ENCODE measurements around the gene PCDHGA12. TPM values are rescaled to one million over a fixed set of nuclear protein-coding genes. Genes with fewer than 3 reads are reported as not detected.

Gene PCDHGA12
- total RNA-seq = 3.4 and 13.8 TPM in 2 replicates

DNA sequence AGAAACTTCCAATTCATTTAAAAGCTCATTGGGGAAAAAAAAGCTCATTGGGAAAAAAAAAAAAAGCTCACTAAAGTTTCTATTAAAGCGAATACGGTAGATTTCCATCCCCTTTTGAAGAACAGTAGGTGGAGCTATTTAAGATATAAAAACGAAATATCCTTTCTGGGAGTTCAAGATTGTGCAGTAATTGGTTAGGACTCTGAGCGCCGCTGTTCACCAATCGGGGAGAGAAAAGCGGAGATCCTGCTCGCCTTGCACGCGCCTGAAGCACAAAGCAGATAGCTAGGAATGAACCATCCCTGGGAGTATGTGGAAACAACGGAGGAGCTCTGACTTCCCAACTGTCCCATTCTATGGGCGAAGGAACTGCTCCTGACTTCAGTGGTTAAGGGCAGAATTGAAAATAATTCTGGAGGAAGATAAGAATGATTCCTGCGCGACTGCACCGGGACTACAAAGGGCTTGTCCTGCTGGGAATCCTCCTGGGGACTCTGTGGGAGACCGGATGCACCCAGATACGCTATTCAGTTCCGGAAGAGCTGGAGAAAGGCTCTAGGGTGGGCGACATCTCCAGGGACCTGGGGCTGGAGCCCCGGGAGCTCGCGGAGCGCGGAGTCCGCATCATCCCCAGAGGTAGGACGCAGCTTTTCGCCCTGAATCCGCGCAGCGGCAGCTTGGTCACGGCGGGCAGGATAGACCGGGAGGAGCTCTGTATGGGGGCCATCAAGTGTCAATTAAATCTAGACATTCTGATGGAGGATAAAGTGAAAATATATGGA lies at the start of gene PCDHGA12:
Gene PCDHGA12 (plus strand): TSS at position 176 of the 782 bp plus-strand sequence. CDS start 253 bp downstream, at position 429.

GRCh38 chr5:141382469-141383294 lies 47.6 kb upstream of the PCDHGA12 start, which contains the start of gene PCDHGA7:
TSS of gene PCDHGA7 (plus strand) at chr5:141382742. CDS start at chr5:141382900, 158 bp downstream.

DNA sequence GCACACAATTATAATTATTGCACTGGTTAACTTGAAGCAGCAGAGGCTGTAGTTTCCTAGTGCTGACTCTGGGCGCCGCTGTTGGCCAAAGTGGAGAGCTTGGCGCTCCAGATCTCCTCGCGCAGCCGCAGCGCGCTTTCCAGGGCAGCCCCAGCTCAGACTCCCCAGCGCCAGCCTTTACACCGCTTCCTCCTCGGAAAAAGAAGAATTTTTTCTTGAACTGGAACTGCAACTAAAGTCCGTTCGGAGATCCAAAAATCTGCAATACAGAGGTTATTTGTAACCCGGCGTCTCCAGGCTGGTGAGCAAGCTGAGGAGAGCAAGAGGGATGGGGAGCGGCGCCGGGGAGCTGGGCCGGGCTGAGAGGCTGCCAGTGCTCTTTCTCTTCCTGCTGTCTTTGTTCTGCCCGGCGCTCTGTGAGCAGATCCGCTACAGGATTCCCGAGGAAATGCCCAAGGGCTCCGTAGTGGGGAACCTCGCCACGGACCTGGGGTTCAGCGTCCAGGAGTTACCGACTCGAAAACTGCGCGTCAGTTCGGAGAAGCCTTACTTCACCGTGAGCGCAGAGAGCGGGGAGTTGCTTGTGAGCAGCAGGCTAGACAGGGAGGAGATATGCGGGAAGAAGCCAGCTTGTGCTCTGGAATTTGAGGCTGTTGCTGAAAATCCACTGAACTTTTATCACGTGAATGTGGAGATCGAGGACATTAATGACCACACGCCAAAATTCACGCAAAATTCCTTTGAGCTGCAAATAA lies 42.6 kb upstream of the PCDHGA12 start, which contains the start of gene PCDHGB4:
Gene PCDHGB4 (plus strand): TSS at position 142 of the 755 bp plus-strand sequence. CDS start 187 bp downstream, at position 329.

DNA sequence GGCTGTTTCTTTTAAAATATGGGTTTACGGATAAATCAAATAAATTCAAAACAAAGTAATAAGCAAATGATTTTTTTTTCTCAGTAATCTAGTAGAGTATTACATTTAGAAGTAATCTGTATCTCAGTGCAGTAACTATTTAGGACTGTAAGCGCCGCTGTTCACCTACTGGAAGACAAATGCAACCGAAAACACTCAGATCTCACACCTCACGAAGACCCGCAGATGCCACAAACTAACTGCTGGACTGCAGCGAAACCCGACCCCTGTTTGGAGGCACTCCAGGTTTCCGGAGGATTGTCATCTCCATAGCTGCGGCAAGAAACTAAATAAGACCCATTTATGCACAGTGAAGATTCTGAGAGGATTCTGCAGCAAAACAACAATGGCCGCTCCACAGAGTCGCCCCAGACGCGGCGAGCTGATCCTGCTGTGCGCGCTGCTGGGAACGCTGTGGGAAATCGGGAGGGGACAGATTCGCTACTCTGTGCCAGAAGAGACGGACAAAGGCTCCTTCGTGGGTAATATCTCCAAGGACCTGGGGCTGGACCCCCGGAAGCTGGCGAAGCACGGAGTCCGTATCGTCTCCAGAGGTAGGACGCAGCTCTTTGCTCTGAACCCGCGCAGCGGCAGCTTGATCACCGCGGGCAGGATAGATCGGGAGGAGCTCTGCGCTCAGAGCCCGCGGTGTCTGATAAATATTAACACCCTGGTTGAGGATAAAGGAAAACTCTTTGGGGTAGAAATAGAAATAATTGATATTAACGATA lies 37.7 kb upstream of the PCDHGA12 start, which contains the start of gene PCDHGA8:
Gene PCDHGA8 (plus strand): TSS at position 205 of the 770 bp plus-strand sequence. CDS start 181 bp downstream, at position 386.

GRCh38 chr5:141397756-141398551 lies 32.4 kb upstream of the PCDHGA12 start, which contains the start of gene PCDHGB5:
TSS of gene PCDHGB5 (plus strand) at chr5:141397947. CDS start at chr5:141398128, 181 bp downstream.

DNA sequence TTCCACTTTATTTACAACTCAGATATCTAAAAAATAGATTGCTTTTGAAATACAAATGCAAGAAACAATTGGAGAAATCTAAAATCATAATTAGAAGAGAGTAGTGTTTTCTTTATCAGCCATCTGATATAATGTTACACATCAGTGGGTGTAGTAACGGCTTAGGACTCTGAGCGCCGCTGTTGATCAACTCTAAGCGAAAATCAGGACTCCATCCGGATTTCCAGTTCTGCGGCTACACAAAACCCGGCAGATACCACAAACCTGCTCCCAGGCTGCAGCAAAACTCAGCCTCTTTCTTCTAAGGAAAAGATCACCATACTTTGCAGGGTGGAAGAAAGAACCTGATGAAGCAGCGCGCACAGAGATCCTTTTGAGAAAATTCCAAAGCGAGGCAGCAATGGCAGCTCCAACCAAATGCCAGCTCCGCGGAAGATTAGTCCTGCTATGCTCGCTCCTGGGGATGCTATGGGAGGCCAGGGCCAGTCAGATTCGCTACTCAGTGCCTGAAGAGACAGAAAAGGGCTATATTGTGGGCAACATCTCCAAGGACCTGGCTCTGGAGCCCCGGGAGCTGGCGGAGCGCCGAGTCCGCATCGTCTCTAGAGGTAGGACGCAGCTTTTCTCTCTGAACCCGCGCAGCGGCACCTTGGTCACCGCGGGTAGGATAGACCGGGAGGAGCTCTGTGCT lies 27.6 kb upstream of the PCDHGA12 start, which contains the start of gene PCDHGA9:
Gene PCDHGA9 (plus strand): TSS at position 226 of the 691 bp plus-strand sequence. CDS start 175 bp downstream, at position 401.

GRCh38 chr5:141407790-141408505 lies 22.4 kb upstream of the PCDHGA12 start, which contains the start of gene PCDHGB6:
TSS of gene PCDHGB6 (plus strand) at chr5:141408021. CDS start at chr5:141408203, 182 bp downstream.

DNA sequence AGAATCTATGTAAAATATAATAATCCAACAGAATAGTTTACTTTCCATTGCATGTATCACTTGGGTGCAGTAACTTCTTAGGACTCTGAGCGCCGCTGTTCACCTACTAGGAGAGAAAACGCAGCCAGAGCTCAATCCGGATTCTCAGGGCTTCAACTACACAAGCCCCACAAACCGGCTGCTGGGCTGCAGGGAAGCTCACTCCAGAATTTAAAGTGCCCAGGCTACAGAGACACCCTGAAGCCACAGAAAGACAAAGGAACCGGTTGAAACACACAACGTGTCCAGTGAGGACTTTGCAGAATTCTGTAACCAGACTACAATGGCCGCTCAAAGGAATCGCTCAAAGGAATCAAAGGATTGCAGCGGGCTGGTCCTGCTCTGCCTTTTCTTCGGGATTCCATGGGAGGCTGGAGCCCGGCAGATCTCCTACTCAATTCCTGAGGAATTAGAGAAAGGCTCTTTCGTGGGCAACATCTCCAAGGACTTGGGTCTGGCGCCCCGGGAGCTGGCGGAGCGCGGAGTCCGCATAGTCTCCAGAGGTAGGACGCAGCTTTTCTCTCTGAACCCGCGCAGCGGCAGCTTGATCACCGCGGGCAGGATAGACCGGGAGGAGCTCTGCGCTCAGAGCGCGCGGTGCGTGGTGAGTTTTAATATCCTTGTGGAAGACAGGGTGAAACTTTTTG lies 17.3 kb upstream of the PCDHGA12 start, which contains the start of gene PCDHGA10:
Gene PCDHGA10 (plus strand): TSS at position 134 of the 686 bp plus-strand sequence. CDS start 189 bp downstream, at position 323.

DNA sequence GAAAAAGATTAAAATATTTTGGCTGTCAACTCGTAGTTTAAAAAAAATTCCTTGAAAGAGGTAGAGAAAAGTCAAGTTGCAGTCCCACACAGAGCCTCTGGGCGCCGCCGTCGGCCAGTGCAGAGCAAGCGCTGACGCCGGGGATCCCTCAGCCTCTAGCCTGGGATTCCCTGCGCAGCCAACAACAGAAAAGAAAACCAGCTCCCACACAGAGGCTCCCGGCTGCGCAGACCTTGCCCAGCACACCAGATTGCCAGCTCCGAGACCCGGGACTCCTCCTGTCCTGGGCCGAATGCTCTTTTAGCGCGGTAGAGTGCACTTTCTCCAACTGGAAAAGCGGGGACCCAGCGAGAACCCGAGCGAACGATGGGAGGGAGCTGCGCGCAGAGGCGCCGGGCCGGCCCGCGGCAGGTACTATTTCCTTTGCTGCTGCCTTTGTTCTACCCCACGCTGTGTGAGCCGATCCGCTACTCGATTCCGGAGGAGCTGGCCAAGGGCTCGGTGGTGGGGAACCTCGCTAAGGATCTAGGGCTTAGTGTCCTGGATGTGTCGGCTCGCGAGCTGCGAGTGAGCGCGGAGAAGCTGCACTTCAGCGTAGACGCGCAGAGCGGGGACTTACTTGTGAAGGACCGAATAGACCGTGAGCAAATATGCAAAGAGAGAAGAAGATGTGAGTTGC lies 12.7 kb upstream of the PCDHGA12 start, which contains the start of gene PCDHGB7:
Gene PCDHGB7 (plus strand): TSS at position 184 of the 679 bp plus-strand sequence. CDS start 183 bp downstream, at position 367.

DNA sequence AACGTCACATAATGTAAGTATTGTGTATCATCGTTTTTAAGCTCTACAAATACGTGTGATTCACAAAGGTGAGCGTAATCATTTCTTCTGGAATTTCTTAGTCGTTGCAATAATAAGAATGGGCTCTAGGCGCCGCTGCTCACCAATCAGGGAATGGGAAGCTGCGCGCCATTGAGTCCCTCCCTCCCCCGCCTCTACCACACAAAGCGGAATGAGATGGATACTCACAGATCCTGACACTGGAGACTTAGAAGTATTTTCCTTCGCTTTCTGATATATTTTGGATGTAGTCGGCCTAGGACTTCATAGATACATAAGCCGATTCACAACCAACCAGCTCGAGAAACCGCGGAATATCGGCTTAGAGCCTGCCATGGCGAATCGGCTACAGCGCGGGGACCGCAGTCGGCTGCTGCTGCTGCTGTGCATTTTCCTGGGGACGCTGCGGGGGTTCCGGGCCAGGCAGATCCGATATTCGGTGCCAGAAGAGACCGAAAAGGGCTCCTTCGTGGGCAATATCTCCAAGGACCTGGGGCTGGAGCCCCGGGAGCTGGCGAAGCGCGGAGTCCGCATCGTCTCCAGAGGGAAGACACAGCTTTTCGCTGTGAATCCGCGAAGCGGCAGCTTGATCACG lies 9.3 kb upstream of the PCDHGA12 start, which contains the start of gene PCDHGA11:
Gene PCDHGA11 (plus strand): TSS at position 197 of the 634 bp plus-strand sequence. CDS start 177 bp downstream, at position 374.

GRCh38 chr5:141475625-141476131 lies 45.4 kb downstream of the PCDHGA12 start, which contains the start of gene PCDHGC3:
TSS of gene PCDHGC3 (plus strand) at chr5:141475966. CDS start at chr5:141476117, 151 bp downstream.

Other genes starting within 250 kb of the PCDHGA12 start
- gene PCDHB16, start 248.1 kb upstream of the PCDHGA12 start, total RNA-seq = 0.16 and 0.63 TPM in 2 replicates
- gene PCDHB9, start 243.3 kb upstream of the PCDHGA12 start, total RNA-seq = 0.25 TPM in 1 of 2 replicates, not detected in the other
- gene PCDHB10, start 238.2 kb upstream of the PCDHGA12 start, total RNA-seq = 0.16 and 0.89 TPM in 2 replicates
- 0.16 and 0.63 TPM in 2 replicates for gene PCDHB11, start 230.9 kb upstream of the PCDHGA12 start, total RNA-seq
- gene PCDHB12, start 221.8 kb upstream of the PCDHGA12 start, total RNA-seq = under 0.01 and 0.25 TPM in 2 replicates
- 0.16 and 1.1 TPM in 2 replicates for gene PCDHB13, start 216.6 kb upstream of the PCDHGA12 start, total RNA-seq
- gene PCDHB14, start 207.2 kb upstream of the PCDHGA12 start, total RNA-seq = 0.16 and 0.63 TPM in 2 replicates
- gene PCDHB15, start 185.1 kb upstream of the PCDHGA12 start, total RNA-seq = 0.16 and 1.0 TPM in 2 replicates
- gene SLC25A2, start 126.5 kb upstream of the PCDHGA12 start, total RNA-seq = 0.63 TPM in 1 of 2 replicates, not detected in the other
- gene TAF7, start 109.7 kb upstream of the PCDHGA12 start, total RNA-seq = 24.3 and 29.2 TPM in 2 replicates
- 0.33 and 0.51 TPM in 2 replicates for gene PCDHGA1, start 100.0 kb upstream of the PCDHGA12 start, total RNA-seq
- gene PCDHGA2, start 91.7 kb upstream of the PCDHGA12 start, total RNA-seq = 1.1 and 4.1 TPM in 2 replicates
- gene PCDHGA3, start 86.7 kb upstream of the PCDHGA12 start, total RNA-seq = 0.65 and 2.5 TPM in 2 replicates
- 0.49 and 2.9 TPM in 2 replicates for gene PCDHGB1, start 80.4 kb upstream of the PCDHGA12 start, total RNA-seq
- gene PCDHGA4, start 75.5 kb upstream of the PCDHGA12 start, total RNA-seq = 0.33 and 2.2 TPM in 2 replicates
- gene PCDHGB2, start 70.5 kb upstream of the PCDHGA12 start, total RNA-seq = 0.65 and 2.5 TPM in 2 replicates
- gene PCDHGA5, start 66.3 kb upstream of the PCDHGA12 start, total RNA-seq = 0.33 and 1.5 TPM in 2 replicates
- 0.98 and 3.8 TPM in 2 replicates for gene PCDHGB3, start 60.3 kb upstream of the PCDHGA12 start, total RNA-seq
- 1.6 and 5.6 TPM in 2 replicates for gene PCDHGA6, start 56.6 kb upstream of the PCDHGA12 start, total RNA-seq
- 0.49 and 4.1 TPM in 2 replicates for gene PCDHGA7, start 47.8 kb upstream of the PCDHGA12 start, total RNA-seq
- 4.2 and 7.1 TPM in 2 replicates for gene PCDHGB4, start 42.8 kb upstream of the PCDHGA12 start, total RNA-seq
- under 0.01 and 0.89 TPM in 2 replicates for gene PCDHGA8, start 37.9 kb upstream of the PCDHGA12 start, total RNA-seq
- 10.6 and 15.8 TPM in 2 replicates for gene PCDHGB5, start 32.6 kb upstream of the PCDHGA12 start, total RNA-seq
- gene PCDHGA9, start 27.7 kb upstream of the PCDHGA12 start, total RNA-seq = 0.98 and 6.1 TPM in 2 replicates
- 2.0 and 6.3 TPM in 2 replicates for gene PCDHGB6, start 22.5 kb upstream of the PCDHGA12 start, total RNA-seq
- gene PCDHGA10, start 17.5 kb upstream of the PCDHGA12 start, total RNA-seq = 2.8 and 10.5 TPM in 2 replicates
- 5.1 and 18.1 TPM in 2 replicates for gene PCDHGB7, start 12.8 kb upstream of the PCDHGA12 start, total RNA-seq
- 5.4 and 10.4 TPM in 2 replicates for gene PCDHGA11, start 9.5 kb upstream of the PCDHGA12 start, total RNA-seq
- 36.5 and 60.1 TPM in 2 replicates for gene PCDHGC3, start 45.5 kb downstream of the PCDHGA12 start, total RNA-seq
- 0.38 and 0.81 TPM in 2 replicates for gene PCDHGC4, start 54.5 kb downstream of the PCDHGA12 start, total RNA-seq
- 0.33 and 1.4 TPM in 2 replicates for gene PCDHGC5, start 58.6 kb downstream of the PCDHGA12 start, total RNA-seq
- 58.8 and 101 TPM in 2 replicates for gene DIAPH1, start 188.5 kb downstream of the PCDHGA12 start, total RNA-seq
- gene HDAC3, start 206.3 kb downstream of the PCDHGA12 start, total RNA-seq = 48.2 and 49.1 TPM in 2 replicates
- 4.6 and 5.8 TPM in 2 replicates for gene RELL2, start 206.5 kb downstream of the PCDHGA12 start, total RNA-seq
- 11.9 and 16.1 TPM in 2 replicates for gene FCHSD1, start 220.9 kb downstream of the PCDHGA12 start, total RNA-seq

All from mesangial cell (primary cell).